ENCODE results near the gene CDC42SE2.
"Not testable (repeated sequence)": the region's sequence is repeated elsewhere in the genome, so short reads cannot be mapped to it uniquely, and the experiment has no call there.

DNA sequence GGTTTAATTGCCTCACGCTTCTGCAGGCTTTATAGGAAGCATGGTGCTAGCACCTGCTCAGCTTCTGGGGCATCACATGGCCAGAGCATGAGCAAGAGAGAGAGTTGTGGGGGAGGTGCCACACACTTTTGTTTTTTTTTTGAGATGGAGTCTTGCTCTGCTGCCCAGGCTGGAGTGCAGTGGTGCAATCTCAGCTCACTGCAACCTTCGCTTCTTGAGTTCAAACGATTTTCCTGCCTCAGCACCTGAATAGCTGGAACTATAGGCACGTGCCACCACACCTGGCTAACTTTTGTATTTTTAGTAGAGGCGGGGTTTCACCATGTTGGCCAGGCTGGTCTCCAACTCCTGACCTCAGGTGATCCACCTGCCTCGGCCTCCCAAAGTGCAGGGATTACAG lies 135.2 kb downstream of the CDC42SE2 start:
- not testable (repeated sequence) for TF ChIP-seq POLR2A (IDR thresholded peaks at IDR 0.05; ENCODE audit: low read depth, low read length); PAX5 (IDR thresholded peaks at IDR 0.05; ENCODE audit: insufficient read depth, low read length, severe bottlenecking)
- 0 out of 2 replicates have a peak, but pooled peaks have one; percentile 59 for TF ChIP-seq POLR2AphosphoS5 (IDR thresholded peaks at IDR 0.05; ENCODE audit: low read depth, low read length)
